CD4-positive, alpha-beta T cell treated with Interleukin-21 for 1 hour (primary cell): ENCODE measurements around the gene EDDM3A.
A peak's percentile ranks its signal among the peaks of the same experiment; 100 is the strongest.
"Not testable (repeated sequence)": the region's sequence is repeated elsewhere in the genome, so short reads cannot be mapped to it uniquely, and the experiment has no call there.

ENCODE experiments used
- DNase-seq: peaks from one replicate; pipeline ENCODE4 v3.0.0-alpha.2; 2020

The EDDM3A gene

DNA sequence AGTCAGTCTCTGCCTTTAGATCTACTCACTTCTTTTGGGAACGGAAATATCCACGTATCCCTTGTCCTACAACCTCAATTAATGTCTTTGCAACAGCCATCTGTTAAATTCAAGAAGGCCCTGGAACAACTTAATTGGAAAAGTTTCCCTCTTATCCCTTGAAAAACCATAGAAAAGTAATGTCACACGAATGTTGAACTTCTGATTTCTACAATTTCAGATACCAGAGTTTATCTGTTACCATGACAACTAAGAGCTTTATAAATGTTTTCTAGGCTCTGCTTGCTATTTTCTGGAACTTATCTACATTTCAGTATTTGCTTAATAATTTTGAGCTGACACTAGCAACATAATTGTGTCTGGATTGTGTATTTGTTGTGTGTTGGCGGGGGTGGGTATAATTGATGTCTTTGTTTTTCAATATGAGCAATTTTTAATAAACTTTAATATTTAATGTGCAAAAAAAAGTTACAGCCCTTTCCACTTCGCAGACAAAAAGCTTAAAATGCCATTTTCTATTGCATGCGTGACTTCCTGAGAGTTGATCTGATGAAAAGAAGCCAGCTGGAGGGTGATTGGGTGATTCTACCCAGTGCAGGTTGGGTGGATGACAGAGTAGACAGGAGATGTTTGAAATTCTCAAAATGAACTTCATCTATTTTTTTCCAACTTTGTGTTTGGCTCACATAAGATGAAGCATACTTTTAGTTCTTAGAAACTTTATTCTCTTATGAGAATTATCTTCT is 11.8 kb upstream of the EDDM3A start:
- no peak for DNase-seq

DNA sequence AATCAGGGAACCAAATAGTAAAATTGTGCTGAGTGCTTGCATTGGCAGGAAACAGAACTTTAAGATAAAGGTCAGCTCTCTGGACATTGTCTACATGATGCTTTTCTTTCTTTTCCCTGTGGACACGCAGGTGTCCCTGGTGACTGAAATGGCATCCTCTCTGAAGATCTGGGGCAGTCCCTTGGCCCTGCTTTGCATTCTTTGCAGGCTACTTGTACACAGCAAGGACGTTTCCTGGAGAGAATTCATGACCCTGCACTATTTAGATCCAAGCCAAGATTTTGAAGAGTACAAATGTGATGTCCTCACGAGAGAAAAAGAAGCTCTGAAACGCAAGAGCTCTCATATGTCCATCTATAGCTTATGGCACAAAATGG is 11.3 kb upstream of the EDDM3A start:
- no peak for DNase-seq

DNA sequence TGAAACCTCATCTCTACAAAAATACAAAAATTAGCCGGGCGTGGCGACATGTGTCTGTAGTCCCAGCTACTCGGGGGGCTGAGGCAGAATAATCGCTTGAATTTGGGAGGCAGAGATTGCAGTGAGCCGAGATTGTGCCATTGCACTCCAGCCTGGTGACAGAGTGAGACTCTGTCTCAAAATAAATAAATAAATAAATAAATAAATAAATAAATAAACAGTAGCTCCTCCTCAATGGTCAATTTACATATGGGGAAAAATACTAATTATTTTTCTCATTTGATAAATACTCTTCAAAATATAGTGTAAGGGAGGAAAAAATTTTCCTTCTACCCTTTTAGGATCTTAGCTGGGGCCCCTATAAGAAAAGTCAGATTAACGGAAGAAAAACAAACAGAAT is 7.4 kb upstream of the EDDM3A start:
- DNase-seq = not testable (repeated sequence)

DNA sequence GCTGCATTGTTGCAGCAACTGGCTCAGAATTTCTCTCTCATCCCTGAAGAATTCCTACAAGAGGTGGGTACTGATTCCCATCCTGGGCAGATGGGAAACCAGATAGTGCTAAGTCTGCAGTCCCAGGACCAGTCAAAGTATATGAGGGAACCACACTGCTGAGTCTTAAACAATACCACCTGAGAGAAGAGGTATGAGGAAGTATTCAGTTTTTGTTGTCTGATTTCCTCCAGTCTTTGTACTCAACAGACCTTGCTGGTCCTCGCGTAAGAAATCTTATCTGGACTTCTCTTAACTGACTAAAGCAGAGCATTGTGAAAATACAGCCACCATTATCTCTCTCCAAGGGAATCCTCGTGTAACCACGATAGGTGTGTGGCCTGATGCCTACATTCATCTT is 3.6 kb upstream of the EDDM3A start:
- no peak for DNase-seq

DNA sequence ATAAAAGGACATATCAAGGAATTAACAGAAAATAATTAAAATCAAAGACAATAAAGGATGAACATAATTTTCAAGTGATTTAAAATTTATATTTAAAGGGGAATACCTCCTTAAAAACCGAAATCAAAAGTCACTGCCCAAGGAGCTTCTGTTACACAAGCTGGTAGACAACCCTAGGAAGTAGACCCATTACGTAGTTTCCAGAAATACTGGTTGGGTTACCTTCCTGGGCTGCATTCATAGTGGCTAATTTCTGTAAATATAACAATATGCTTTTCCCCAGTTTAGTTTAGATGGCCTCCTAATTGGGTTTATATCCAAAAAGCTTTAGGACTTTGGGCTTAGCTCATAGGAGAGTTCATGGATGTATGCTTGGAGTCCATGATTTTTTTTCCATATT is 2.1 kb upstream of the EDDM3A start:
- DNase-seq = no peak

DNA sequence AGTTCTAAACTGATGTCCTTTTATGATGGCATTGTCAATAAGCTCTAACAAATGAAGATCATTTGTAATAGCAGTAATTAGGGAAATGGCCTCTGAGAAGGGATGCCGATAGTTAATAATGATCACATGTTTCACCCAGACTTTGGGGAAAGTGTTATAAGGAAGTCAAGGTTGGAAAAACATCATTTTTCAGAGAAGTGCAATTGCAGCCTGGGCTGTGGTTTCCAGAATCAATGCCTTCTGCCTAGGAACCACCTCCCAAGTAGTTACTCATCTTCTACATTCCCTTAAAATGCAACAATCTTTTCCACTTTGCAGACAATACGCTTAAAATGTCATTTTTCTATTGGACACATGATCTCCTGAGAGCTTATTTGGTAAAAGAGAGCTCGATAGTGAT is 879 bp downstream of the EDDM3A start:
- no peak for DNase-seq

DNA sequence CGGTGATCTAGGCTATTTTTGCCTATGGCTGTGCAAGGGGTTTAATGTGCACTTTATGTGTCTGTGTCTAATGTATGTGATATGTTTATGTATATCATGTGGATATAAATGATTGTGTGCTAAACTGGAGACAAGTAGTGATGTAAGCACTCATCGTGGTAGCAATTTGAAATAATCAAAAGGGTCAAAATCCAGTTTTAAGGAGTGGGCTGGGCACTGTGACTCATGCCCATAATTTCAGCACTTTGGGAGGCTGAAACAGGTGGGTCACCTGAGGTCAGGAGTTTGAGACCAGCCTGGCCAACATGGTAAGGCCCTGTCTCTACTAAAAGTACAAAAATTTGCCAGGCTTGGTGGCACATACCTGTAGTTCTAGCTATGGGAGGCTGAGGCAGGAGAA is 2.8 kb downstream of the EDDM3A start:
- DNase-seq = no peak

DNA sequence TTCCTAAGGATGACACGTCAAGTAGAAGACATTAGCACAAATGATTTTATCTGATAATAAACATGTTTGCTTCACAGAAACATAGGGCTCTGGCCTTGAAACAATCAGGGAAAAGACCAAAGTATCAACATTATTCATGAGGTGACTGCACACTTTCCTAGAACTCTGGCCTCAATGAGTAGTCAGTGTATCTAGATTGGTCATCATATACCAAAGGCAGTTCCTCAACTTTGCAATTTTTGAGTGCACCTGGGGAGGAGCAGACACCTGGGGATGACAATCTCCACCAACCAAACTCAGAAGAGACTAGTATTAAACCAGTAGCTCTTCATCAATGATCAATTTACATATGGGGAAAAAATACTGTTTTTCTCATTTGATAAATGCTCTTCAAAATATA is 4.5 kb downstream of the EDDM3A start:
- DNase-seq = no peak

DNA sequence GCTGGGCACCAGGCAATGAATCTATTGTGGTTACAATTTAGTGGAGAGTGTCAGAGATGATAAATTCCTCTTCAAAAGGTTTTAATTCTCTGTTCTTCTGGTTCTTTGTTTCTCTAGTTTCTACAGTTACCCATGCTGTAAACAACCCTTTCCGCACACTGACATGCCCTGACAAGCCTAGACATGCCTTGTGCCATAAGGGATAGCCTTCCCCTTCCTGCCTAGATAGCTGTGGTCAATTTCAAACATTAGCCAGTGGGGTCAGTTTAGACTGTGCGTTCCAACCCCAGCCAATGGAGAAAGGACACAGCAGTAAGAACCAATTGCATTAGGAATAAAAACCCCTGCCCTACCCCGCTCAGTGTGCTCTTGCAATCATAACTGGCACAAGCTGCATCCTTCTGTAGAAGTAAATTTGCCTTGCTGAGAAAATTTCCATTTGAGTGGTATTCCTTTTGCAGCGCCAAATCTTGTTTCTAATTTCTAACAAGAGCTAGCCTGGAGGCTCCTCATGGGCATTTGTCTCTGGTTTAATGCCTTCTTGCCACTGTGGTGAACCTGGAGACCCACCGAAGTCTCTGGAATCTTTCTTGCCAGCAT is 6.4 kb downstream of the EDDM3A start:
- DNase-seq = no peak

DNA sequence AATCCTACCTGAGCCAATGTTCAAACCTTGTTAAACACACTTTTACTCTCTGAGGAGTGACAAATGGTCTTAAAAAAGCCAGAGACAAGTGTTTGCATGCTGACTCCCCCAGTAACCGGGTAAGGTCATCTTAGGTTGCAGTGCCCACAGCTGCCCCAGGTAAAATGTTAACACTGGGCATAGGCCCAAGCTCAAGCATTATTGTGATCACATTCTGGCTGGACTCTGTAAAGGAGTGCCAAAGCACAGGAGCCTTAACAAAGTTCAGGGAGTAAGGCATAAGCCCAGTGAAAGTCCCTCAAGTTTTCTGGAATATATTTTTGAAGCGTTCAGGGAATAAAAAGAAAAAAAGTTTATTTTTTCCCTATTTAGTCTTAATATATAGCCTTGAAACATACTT is 8.6 kb downstream of the EDDM3A start:
- no peak for DNase-seq

DNA sequence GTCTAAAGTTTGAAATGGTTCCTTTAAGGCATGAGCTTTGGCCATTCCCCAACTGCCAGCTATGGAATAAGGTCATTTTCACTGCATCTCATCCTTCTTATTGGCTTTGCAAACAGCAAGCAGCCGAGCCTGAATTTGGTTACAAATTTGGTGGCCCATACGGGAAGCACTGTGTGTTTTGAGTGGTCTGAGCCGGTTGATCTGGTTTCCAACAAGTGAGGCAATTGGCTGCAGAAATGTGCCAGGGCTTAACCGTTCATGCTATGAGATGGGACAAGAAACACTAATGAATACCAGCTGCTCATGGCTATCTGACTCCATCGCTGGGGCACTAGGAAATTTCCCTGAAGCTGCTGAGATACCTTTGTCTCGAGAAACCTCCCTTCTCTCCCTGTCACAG is 9.3 kb downstream of the EDDM3A start:
- no peak for DNase-seq

DNA sequence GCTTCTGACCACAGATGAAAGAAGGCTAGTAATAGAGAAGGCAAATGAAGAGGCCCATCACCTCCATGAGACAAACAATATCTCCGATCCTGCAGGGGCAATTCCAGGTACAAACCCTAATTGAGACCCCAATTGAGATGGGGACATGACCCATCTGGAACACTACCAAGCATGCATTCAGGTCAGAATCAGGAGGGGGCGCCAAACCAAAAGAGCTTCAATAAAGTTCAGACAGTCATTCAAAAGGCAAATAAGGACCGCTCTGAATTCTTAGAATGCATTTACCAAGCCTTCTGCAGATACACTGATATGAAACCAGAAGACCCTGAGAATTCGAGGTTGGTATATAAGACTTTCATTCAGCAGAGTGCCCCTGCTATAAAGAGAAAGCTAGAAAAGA is 12.3 kb downstream of the EDDM3A start:
- peak; percentile 47 for DNase-seq

DNA sequence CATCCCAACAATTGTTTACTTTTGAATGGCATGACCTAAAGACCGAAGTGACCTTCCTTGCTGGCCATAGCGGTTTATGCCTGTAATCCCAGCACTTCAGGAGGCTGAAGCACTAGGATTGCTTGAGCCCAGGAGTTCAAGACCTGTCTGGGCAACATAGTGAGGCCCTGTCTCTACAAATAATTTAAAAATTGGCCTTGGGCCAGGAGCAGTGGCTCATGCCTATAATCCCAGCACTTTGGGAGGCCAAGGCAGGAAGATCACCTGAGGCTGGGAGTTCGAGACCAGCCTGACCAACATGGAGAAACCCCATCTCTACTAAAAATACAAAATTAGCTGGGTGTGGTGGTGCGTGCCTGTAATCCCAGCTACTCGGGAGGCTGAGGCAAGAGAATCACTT is 13.8 kb downstream of the EDDM3A start:
- DNase-seq = not testable (repeated sequence)

DNA sequence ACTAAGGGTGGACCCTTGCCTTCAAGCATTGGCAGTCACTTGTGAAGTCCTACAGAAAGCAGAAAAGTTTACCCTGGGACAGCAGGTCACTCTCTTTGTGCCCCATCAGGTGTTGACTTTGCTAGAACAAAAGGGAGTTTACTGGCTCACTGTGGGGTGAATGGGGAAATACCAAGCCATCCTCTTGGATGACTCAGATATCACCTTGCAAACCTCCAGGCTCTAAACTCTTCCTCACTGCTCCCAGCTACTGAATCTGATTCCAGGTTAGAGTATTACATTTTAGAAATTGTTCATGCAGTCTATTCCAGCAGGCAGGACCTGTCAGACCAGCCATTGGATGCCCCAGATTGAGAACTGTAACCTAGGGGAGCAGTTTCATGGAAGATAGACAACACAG is 15.3 kb downstream of the EDDM3A start:
- no peak for DNase-seq

DNA sequence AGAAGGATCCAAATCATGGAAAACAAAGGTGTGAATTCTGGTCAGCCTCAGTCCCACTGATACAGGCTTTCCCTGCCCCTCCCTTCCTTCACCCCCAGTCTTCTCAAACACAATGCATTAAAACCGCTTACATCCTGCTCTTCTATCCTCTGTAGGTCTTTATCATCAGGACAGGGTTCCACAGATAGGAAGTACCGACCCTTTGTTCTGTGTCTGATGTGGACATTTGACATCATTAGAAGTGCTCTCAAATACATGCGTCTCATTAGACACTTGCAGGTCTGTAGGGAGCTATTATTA is 22.9 kb downstream of the EDDM3A start:
- no peak for DNase-seq

DNA sequence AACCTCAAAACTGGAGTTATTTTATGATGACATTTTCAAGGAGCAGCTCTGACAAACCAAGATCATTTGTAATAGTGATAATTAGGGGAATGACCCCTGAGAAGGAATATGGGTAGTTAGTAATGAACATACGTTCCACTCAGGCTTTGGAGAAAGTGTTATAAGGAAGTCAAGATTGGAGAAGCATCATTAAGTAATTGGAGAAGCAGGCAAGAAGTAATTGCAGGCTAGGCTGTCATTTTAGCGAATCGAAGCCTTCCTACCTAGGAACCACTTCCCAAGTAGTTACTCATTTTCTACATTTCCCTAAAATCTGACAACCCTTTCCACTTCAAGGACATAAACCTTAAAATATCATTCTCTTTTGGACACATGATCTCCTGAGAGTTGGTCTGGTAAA is 23.7 kb downstream of the EDDM3A start:
- DNase-seq = no peak

DNA sequence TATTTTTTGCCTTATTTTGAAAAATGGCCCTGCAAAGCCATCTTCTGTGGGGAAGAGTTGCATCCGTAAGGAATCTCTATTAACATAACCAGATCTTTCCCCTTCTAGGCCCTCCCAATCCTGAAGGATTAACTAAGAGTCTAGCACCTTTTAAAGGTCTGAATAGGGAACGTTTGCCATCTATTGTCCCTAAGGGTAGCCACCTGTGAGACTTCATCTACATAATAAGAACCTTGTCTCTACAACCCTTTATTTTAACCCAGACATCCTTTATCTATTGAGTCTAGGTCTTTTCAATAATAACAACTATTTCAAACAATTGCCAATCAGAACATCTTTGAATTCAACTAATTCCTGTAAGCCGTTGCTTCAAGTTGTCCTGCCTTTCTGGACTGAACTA is 27.0 kb downstream of the EDDM3A start:
- DNase-seq = no peak

DNA sequence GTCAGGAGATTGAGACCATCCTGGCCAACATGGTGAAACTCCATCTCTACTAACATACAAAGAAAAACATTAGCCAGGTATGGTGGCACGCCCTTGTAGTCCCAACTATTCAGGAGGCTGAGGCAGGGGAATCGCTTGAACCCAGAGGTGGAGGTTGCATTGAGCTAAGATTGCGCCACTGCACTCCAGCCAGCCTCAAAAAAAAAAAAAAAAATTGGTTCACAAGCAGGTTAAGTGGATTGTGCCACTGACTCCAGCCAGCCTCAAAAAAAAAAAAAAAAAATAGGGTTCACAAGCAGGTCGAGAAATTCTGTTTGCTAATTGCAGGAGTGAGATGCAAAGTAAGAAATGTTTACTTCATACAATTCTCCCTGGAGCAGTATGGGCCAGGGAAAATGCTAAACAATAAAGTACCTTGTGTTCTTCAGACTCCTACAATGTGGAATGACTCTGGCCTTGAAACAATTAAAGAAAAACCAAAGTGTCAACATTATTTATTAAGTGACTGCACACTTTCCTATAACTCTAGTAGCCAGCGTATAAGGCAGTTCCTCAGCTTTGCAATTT is 28.7 kb downstream of the EDDM3A start:
- no peak for DNase-seq

DNA sequence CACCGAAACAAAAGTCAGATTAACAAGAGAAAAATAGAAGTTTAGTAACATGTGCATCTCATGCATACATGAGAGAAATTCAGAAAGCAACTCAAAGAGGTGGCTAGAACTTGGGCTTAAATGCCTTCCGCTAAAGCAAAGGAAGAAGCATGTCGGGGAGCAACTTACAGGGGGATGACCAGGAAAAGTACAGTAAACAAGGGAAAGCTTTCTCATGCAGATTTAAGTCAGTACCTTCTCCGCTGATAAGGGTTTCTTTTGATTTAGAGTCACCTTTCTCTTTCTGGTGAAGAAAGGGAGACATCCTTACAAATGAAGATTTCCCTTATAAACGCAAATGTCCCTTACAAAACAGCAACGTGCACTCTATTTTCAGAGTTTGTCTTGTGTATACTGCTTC is 29.4 kb downstream of the EDDM3A start:
- no peak for DNase-seq

DNA sequence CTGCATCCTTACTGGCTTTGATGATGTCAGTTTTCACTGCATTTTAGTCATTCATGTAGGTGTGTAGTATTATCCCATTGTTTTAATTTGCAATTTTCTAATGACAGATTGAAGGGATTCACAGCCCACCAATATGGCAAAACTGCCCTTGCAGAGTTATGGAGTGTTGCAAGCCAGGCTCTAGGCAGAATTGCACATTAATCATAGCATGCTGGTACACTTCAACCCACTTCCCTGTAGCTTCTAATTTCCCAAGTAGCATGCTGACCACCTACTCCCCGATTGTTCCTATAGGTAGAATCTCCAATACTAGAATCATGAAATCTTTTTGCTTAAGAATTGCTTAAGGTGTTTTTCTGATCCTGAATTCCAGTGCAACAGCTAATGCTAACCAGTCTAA is 30.2 kb downstream of the EDDM3A start:
- no peak for DNase-seq

DNA sequence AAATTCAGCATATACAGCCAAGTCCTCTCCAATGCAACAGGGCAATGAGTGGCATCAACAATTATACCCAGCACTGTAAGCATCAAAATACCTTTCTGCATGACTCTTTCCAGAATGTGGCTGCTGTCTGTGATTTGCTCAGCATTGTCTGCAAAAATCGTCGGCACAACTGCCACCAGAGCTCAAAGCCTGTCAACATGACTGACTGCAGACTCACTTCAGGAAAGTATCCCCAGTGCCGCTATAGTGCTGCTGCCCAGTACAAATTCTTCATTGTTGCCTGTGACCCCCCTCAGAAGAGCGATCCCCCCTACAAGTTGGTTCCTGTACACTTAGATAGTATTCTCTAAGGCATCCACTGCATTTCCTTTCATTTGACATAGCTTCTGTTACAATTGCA is 36.1 kb downstream of the EDDM3A start:
- DNase-seq = no peak

DNA sequence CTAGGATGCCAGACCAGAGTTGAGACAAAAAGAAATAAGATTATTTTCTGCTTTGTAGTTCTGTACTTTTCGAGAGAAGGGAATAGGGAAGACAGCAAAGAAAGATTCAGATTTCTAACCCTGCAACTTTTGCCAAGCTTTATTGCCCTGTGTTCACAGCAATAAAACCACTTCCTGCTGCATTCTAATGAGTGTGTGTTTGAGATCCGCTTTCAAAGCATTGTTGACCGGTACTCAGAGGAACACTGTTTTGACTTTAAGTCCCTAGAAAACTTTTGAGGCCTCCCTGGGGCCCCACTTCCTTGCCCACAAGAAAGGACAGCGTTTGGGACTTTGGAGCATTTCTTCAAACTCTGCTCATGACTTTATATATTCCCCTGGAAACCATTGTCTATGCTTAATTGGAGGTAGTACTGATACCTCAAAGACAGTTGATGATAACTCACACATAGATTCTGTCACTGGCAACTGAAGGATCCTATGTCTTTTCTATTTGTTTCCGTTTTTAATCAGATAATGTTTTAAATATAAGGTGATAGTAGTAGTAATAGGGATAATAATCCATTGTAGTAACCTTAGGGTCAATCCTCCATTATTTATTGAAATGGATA is 36.7 kb downstream of the EDDM3A start:
- peak; percentile 47 for DNase-seq

DNA sequence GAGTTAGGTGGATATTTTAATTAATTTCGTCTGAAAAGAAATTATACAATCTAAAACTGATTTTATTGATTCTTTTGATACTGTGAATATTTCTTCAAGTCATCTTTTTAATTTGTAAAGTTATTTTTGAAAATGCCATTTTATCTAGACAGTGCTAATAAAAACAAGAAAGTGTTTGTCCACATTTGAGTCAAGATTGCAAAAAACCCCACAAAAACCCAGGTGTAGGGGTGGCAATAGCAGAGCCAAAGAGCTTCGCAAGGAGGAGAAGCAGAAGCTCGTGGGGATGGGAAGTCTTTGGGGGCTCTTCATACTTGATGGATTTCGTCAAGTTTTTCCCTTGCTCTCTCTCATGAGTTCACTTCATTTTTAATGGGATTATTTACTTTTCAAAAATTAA is 41.3 kb downstream of the EDDM3A start:
- DNase-seq = no peak

DNA sequence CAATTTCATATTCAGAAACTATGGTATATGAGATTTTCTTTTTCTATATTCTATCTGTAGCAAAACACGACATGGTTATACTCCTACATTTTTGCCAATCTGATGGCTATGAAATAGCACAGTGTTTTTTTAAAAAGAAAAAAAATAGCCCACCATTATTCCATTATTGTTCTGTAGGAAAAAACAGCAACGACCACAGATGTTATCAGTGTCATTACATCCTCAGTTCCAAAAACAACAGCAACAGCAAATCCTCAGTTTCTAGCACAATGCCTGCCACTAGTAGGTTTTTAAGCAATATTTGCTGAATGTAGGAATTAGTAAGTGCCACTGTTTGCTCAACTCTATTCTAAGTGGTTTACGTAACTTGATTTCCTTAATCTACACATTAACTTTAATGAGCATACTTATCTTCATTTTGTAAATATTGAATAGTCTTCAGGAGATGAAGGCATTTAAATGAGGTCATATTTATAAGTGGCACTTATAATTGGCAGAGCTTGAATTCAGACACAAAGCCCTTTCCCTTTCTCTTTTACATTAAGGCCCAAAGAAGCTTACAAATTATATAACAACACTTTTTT is 43.6 kb downstream of the EDDM3A start:
- no peak for DNase-seq
